C4-2B (cell line): ENCODE results near the gene JADE3.

Source experiments
- ZFX ChIP-seq: fragments of 450-650 bp; IDR thresholded peaks from 2 replicates; pipeline ENCODE4 v1.6.1; 2017
- TF ChIP-seq, protein P1 (sequence below): fragments of 450-650 bp; conservative IDR thresholded peaks from 2 replicates; pipeline ENCODE4 v1.5.1; 2017; ENCODE audit warnings: mild to moderate bottlenecking

DNA sequence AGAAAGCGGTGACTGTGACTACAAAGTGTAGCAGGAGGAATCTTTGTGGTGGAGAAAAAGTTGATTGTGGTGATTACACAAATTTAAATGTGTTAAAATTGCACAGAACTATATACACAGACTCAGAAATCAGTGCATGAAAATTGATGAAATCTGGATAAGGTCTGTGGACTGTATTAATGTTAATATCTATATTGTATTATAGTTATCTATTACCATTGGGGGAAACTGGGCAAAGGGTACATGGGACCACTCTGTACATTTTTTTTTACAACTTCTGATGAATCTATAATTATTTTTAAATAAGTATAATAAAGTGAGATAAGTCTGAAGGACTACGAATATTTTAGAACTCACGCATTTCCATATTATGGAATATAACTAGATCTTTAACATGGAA, 1.8 kb upstream of the JADE3 start:
- TF ChIP-seq, protein P1, sequence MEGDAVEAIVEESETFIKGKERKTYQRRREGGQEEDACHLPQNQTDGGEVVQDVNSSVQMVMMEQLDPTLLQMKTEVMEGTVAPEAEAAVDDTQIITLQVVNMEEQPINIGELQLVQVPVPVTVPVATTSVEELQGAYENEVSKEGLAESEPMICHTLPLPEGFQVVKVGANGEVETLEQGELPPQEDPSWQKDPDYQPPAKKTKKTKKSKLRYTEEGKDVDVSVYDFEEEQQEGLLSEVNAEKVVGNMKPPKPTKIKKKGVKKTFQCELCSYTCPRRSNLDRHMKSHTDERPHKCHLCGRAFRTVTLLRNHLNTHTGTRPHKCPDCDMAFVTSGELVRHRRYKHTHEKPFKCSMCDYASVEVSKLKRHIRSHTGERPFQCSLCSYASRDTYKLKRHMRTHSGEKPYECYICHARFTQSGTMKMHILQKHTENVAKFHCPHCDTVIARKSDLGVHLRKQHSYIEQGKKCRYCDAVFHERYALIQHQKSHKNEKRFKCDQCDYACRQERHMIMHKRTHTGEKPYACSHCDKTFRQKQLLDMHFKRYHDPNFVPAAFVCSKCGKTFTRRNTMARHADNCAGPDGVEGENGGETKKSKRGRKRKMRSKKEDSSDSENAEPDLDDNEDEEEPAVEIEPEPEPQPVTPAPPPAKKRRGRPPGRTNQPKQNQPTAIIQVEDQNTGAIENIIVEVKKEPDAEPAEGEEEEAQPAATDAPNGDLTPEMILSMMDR: no peak
- TF ChIP-seq ZFX: no peak
